IPS DF 4.7 (cell line): ENCODE data around the gene RNASE8.

Experiments
- DNase-seq: peaks from one replicate; pipeline ENCODE4 v3.0.0-alpha.2; 2013; ENCODE audit warnings: low spot score; ENCODE audit errors: extremely low read depth

Gene RNASE8

GRCh38 chr14:21091821-21092272 is 34.2 kb downstream of the RNASE8 start:
- no peak for DNase-seq

DNA sequence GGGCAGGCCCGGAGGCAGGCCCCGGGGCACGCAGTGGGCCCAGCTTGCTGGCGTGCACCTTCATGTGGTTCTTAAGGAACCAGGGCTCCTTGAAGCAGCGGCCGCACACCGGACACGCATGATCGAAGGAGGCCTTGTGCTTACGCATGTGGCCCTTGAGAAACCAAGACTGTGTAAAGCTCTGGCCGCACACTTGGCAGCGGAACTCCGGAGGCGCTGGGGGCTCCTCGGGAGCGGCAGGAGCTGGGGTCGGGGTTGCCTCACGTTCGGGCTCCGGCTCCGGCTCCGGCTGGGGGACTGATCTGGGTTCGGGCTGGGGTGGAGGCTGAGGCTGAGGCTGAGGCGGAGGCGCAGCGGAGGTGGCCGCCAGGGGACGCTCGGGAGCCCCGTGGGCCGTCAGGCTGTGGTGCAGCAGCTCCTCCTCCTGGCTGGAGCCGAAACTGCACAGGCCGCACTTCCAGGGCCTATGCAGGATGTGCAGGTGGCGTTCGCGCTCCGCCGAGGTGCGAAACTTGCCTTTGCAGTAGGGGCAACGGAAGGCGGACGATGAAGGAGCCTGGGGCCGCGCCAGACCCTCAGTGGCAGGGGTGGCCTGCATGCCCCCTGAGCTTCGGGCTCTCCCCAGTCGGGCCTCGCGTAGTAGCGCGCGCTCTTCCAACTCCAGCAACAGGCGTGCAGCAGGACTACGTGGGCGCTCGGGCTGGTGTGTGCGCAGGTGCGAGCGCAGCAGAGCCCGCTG is 34.8 kb downstream of the RNASE8 start:
- no peak for DNase-seq

GRCh38 chr14:21093018-21093417 is 35.4 kb downstream of the RNASE8 start:
- no peak for DNase-seq

- DNase-seq: no peak
Measured at GRCh38 chr14:21093769-21094681, 36.4 kb downstream of the RNASE8 start.

GRCh38 chr14:21095430-21096205 is 38.0 kb downstream of the RNASE8 start:
- no peak for DNase-seq

- DNase-seq: no peak
Measured at GRCh38 chr14:21096438-21096837, 38.8 kb downstream of the RNASE8 start.

GRCh38 chr14:21096978-21097635 is 39.5 kb downstream of the RNASE8 start:
- no peak for DNase-seq

DNA sequence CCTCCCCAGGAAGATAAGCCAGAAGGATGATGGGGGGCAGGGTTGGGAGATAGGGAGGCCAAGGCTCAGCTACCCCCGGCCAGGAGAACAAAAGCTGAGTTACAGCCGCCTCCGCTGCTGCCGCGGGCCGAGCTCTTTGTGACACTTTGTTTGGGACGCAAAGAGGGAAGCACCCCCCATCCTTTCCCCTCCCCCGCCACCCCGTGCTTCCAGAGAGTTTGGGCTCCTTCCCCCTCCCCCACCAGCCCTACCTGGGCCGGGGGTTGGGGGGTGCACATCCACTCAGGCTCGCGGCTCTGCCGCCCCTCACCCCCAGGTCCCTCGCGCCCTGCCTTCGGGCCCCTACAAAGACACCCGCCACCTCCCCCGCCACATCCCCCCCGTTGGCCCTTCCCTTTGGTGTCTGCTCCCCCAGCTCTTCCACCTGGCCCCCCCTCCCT is 40.0 kb downstream of the RNASE8 start:
- DNase-seq: no peak

GRCh38 chr14:21098076-21098891 is 40.7 kb downstream of the RNASE8 start, which contains the start of gene ZNF219:
Gene ZNF219, minus strand, starts transcription at chr14:21098655. Its CDS starts 5,064 bp downstream, at chr14:21093591.
- no peak for DNase-seq

DNA sequence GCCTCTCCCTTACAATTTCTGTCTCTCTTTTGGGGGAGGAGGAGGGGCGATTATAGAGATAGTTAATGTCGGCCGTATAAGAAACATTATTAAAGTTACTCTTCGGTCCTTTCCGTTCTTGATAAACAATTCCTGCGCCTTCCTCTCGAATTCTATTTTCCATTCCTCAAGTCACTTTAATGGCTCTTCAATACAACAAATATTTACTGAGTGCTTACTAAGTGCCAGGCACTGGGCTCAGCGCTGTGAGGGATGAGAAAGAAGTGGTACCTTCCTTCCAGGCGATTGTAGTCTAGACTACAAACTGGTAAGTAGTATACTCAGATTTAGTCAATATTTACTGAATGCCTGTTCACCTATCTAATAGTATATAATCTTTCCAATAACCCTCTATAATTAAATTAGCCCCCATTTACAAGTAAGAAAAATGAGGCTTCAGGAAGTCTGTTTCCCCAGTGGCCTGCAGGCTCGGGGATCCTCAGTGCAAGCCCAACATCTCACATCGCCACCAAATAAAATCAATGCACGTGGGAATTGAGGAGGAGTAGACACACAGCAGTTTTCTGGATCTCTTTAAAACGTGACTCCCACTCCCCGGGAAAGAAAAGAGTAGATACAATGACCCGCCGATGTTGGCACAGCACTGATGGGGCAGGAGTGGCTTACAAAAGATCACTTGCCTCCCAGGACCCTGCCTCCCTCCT is 41.4 kb downstream of the RNASE8 start:
- no peak for DNase-seq

DNA sequence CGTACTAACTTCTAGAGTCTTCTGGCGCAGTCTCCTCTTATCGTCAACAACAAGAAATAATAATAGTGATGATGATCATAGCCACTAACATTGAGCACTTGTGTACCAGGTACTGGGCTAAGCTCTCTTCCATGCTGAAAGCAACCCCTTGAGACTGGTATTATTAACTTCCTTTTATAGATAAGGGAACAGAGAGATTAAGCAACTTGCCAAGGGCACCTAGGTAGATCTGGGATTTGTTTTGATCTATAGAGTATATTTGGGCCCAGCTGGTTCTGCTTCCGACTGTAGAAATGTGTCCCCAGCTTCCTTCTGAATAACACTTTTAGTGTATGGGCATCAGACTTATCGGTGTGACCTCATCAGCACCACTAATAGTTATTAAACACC is 42.0 kb downstream of the RNASE8 start:
- no peak for DNase-seq

- no peak for DNase-seq
Measured at GRCh38 chr14:21100931-21101330, 43.3 kb downstream of the RNASE8 start, which contains the start of gene TMEM253. Gene TMEM253, plus strand, starts transcription at chr14:21101066. Its CDS starts 278 bp downstream, at chr14:21101344.

DNA sequence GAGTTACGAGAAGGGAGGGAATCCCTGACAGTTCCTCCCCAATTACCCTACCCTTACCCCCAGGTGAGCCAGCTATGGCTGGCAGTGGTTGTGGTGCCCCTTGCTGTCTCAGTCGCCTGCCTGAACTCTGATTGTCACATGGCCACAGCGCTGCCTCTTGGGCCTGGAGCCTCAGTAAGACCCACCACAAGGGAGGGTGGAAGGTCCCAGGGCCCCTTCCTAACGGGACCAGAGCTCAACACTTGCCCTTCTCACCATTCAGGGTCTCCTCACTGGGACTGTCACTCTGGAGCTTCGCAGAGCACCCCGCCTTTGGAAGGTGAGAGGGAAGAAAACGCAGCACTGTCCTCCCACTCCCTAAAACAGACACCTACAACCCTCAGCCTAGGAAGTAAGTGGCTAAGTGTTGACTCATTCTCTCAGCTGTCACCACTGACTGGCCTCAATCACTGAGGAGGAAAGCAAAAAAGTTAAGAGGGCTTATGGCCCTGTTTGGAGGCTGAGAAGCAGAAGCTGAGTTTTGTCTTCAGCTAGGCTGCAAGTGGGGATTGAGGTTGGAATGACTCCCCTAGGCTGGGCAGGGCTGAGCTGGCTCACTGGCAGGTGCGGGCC is 44.3 kb downstream of the RNASE8 start:
- DNase-seq: no peak

GRCh38 chr14:21102521-21103410 is 45.1 kb downstream of the RNASE8 start:
- no peak for DNase-seq

- no peak for DNase-seq
Measured at GRCh38 chr14:21103411-21103709, 45.7 kb downstream of the RNASE8 start.

DNA sequence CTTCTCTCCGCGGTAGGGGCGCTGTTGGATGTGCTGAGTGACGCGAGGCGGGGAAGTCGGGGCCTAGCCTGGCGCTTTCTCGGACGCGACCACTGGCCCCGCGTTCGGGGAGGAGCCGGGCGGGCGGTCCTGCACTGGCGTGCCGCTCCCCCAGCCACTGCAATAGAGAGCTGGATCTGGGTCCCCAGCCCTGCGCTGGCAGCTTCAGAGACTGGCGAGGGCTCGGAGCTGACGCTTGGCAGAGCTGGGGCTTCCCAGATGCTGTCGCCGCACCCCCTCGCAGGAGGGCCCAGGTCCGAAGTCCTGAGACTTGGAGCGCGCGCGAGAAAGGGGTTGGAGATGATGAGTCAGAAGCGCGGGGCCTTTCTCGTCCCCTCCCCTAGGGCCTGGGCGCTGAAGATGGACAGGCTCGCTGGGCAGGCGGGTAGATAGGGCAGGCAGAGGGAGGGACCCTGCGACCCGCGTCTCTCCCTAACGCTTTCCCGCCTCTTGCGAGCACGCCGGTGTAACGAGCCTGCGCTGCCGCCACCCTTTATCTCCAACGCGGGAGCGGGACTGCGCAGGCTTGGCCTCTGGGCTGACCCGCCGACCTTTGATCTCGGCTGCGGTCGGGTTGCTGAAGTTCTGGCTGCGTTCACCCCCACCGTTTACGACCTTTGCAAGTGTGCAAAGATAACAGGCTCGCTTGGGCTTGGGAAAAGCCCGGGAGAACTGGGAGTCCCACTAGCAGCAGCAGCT is 46.3 kb downstream of the RNASE8 start:
- peak; percentile 76 for DNase-seq

GRCh38 chr14:21104448-21105060 is 46.9 kb downstream of the RNASE8 start:
- DNase-seq: no peak
